ENCODE results near the gene TH. TPM values are rescaled to one million over a fixed set of nuclear protein-coding genes. Genes with fewer than 3 reads are reported as not detected.

TH gene
- total and polyA plus RNA-seq, 9 donors = 0.12 to 4.1 (median 0.97) TPM; not detected in 2

- no peaks in the 10 kb centered on the region for H3K27me3 ChIP-seq
- H3K4me3 ChIP-seq = no peak overlapping the region
Measured at GRCh38 chr11:2187280-2187707, 15.7 kb upstream of the TH start.

DNA sequence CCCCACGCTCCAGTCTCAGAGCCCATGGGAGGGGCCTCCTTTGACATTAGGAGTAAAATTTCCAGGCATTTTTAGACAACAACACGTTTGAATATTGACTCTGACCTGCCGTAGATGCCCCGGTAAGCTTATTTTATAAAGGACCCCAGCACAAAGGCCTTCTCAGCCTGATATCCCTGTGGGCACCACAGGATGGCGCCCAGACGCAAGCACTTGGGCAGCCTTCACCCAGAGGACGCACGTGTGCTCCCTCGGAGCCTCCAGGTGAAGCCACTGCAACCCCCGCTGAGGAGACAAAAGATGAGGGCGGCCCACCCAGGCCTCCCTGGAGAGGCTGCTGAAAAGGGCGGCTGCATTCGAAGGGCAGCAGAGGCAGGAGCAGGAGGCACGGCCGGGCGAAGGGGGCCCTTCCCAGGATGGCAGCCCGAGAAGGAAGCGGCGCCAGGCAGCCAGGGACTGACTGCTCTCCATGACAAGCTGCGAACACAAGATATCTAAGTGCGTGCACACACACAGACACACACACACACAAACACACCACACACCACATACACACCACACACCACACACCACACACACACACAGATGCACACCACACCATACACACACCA is 15.2 kb upstream of the TH start:
- Histone ChIP-seq H3K4me3 (no peak overlapping the region), H3K36me3 (no peaks in the 10 kb centered on the region), H3K27ac (no peak overlapping the region), H3K9me3 (no peaks in the 10 kb centered on the region), H3K4me1 (ENCODE audit: insufficient read depth) (no peaks in the 10 kb centered on the region), H3K27me3 (no peaks in the 10 kb centered on the region)
- no peak for DNase-seq
- intact Hi-C loops (cut with DNase I) = no loop called here
- 19 to 31% (median 22%) methylated on average over 20 to 21 of the region's 21 CpGs for WGBS, 3 donors
- TF ChIP-seq POLR2A (IDR thresholded peaks at IDR 0.05) (no peak), EP300 (IDR thresholded peaks at IDR 0.05) (no peak)

More at GRCh38 chr11:2187280-2187707, 15.7 kb upstream of the TH start:
- Histone ChIP-seq H3K4me1 (ENCODE audit: insufficient read depth) (no peaks in the 10 kb centered on the region), H3K36me3 (no peaks in the 10 kb centered on the region), H3K27ac (no peak overlapping the region), H3K9me3 (no peaks in the 10 kb centered on the region)
- intact Hi-C loops (cut with DNase I) = no loop called here
- no peak for DNase-seq
- TF ChIP-seq EP300 (IDR thresholded peaks at IDR 0.05) = no peak
- no peak for TF ChIP-seq POLR2A (IDR thresholded peaks at IDR 0.05)
- no peak for TF ChIP-seq CTCF (IDR thresholded peaks at IDR 0.05)
- WGBS, 3 donors = 82 to 95% (median 90%) methylated on average over 7 of the region's 7 CpGs

- no peak for DNase-seq
- intact Hi-C loops (cut with DNase I) = no loop called here
- Histone ChIP-seq H3K36me3 (no peaks in the 10 kb centered on the region), H3K27ac (no peak overlapping the region), H3K27me3 (no peaks in the 10 kb centered on the region), H3K4me1 (ENCODE audit: insufficient read depth) (no peaks in the 10 kb centered on the region), H3K9me3 (no peaks in the 10 kb centered on the region), H3K4me3 (no peak overlapping the region)
- TF ChIP-seq CTCF (IDR thresholded peaks at IDR 0.05) (no peak), POLR2A (IDR thresholded peaks at IDR 0.05) (no peak), EP300 (IDR thresholded peaks at IDR 0.05) (no peak)
- WGBS, 3 donors = 58 to 69% (median 68%) methylated on average over 23 of the region's 23 CpGs
Measured at GRCh38 chr11:2185324-2186085, 13.9 kb upstream of the TH start.

GRCh38 chr11:2182692-2183474 is 11.3 kb upstream of the TH start:
- Histone ChIP-seq H3K27me3 (no peaks in the 10 kb centered on the region), H3K27ac (no peak overlapping the region), H3K4me1 (ENCODE audit: insufficient read depth) (no peaks in the 10 kb centered on the region), H3K9me3 (no peaks in the 10 kb centered on the region), H3K36me3 (no peaks in the 10 kb centered on the region), H3K4me3 (no peak overlapping the region)
- WGBS, 3 donors = 78 to 83% (median 80%) methylated on average over 20 of the region's 20 CpGs
- TF ChIP-seq EP300 (IDR thresholded peaks at IDR 0.05) (no peak), POLR2A (IDR thresholded peaks at IDR 0.05) (no peak), CTCF (IDR thresholded peaks at IDR 0.05) (no peak)
- intact Hi-C loops (cut with DNase I) = no loop called here
- no peak for DNase-seq

Measured in ovary (tissue), 9 donors.